ENCODE results near the gene TMEM219. TPM values are rescaled to one million over a fixed set of nuclear protein-coding genes. Genes with fewer than 3 reads are reported as not detected.

The TMEM219 gene
- total RNA-seq, 1 donor from 2014 or later: 125 TPM

DNA sequence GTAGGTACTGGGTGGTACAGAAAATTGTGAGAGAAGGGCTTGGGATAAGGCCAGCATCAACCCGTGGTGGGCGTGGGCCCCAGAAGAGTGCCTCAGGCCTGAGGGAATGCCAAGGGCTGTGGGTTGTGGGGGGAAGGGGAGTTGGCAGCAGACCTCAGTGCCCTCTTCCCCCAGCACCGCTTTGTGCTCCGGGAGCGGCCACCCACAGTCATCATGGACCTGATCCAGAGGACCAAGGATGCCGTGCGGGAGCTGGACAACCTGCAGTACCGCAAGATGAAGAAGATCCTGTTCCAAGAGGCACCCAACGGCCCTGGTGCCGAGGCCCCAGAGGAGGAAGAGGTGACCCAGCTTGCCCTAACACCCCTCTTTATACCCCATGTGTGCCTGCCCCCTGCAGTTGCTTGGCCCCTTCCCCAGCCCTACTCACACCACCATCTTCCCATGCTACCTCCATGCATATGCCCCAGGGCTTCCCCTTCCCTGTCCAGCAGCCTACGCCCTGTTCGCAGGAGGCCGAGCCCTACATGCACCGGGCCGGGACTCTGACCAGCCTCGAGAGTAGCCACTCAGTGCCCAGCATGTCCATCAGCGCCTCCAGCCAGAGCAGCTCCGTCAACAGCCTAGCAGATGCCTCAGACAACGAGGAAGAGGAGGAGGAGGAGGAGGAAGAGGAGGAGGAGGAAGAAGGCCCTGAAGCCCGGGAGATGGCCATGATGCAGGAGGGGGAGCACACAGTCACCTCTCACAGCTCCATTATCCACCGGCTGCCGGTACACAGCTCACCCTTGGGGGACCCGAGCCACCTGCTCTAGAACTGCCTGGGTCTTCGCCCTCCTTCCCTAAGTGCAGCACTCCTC, 20.9 kb downstream of the TMEM219 start:
- DNase-seq: no peak

DNA sequence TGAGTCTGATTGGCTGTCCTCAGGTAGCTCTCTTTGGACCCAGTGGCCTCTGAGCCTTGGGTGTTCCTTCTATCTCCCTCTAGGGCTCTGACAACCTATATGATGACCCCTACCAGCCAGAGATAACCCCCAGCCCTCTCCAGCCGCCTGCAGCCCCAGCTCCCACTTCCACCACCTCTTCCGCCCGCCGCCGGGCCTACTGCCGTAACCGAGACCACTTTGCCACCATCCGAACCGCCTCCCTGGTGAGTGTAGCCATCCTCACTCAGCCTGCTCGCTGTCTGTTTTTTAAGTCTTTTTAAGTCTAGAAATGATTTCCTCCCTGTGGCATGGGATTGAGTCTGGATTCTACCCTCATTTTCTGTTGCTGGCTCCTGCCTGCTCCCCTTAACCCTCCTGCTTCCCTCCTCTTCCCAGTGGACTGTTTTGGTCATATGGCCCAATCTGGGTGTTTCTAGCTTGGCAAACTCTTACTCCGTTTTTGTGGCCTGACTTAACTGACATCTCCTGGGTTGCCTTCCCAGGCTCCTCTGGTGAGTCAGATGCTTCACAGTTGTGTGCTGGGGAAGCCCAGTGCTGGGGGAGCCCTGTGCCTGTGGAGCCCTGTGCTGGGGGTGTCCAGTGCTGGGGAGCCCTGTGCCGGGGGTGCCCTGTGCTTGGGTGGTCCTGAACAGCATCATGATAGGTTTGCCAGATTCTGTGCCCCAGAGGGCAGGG, 21.7 kb downstream of the TMEM219 start:
- DNase-seq: no peak

DNA sequence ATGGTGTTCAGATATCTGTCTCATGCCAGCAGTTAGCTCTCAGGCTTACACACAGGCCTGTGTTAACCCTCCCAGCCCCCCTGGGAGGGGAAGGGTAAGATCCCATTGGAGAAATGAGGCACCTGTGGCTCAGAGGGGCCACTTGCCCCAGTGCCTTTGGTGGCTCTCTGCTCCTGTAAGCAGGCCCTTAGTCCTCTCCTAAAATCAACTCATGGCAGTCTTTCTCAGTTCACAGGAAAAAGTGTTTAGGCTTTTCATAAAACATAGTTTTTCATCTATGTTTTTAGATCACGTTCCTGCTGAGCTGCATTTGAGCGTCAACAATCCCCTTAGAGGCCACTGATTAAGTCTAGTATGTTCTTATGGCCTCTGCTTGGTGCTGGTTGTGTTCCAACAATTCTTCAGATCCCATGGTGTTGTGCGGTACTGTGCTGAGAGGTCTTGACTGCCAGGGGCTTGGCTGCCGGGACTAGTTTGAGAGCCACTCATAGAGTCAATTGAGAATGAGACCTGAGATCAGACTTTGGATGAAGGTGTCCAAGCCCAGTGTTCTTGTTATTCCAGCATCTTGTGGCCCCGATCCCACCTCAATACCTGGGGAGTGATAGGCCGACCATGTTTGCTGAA, 22.4 kb downstream of the TMEM219 start:
- no peak for DNase-seq

DNA sequence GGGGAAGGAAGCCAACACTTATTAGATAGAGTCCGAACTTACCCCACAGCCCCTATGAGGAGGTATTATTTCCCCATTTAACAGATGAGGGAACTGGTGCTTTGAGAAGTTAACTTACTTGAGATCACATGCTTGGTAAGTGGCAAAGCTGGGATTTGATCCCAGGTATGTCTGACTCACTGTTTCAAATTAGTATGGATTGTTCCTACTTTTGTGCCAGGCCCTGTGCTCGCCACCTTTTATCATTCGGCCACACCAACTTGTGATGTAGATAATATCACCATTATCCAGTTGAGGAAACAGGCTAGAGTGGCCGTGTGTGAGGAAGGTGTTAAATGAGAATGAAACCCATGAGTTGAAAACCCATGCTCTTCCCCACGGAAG, 22.9 kb downstream of the TMEM219 start:
- DNase-seq: no peak

DNA sequence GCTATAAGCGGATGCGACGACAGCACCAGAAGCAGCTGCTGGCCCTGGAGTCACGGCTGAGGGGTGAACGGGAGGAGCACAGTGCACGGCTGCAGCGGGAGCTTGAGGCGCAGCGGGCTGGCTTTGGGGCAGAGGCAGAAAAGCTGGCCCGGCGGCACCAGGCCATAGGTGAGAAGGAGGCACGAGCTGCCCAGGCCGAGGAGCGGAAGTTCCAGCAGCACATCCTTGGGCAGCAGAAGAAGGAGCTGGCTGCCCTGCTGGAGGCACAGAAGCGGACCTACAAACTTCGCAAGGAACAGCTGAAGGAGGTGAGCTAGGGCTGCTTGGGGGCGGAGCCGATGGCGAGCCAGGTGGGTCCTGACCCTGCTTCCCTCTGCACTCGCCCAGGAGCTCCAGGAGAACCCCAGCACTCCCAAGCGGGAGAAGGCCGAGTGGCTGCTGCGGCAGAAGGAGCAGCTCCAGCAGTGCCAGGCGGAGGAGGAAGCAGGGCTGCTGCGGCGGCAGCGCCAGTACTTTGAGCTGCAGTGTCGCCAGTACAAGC, 23.5 kb downstream of the TMEM219 start:
- no peak for DNase-seq

DNA sequence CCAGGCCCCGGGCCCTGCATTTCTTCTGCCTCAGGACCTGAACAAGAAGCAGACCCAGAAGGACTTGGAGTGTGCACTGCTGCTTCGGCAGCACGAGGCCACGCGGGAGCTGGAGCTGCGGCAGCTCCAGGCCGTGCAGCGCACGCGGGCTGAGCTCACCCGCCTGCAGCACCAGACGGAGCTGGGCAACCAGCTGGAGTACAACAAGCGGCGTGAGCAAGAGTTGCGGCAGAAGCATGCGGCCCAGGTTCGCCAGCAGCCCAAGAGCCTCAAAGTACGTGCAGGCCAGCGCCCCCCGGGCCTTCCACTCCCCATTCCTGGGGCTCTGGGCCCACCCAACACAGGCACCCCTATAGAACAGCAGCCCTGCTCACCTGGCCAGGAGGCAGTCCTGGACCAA, 24.4 kb downstream of the TMEM219 start:
- no peak for DNase-seq

DNA sequence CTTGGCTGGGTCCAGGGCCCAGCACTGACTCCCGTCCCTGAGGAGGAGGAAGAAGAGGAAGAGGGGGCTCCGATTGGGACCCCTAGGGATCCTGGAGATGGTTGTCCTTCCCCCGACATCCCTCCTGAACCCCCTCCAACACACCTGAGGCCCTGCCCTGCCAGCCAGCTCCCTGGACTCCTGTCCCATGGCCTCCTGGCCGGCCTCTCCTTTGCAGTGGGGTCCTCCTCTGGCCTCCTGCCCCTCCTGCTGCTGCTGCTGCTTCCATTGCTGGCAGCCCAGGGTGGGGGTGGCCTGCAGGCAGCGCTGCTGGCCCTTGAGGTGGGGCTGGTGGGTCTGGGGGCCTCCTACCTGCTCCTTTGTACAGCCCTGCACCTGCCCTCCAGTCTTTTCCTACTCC, 25.1 kb downstream of the TMEM219 start:
- no peak for DNase-seq

DNA sequence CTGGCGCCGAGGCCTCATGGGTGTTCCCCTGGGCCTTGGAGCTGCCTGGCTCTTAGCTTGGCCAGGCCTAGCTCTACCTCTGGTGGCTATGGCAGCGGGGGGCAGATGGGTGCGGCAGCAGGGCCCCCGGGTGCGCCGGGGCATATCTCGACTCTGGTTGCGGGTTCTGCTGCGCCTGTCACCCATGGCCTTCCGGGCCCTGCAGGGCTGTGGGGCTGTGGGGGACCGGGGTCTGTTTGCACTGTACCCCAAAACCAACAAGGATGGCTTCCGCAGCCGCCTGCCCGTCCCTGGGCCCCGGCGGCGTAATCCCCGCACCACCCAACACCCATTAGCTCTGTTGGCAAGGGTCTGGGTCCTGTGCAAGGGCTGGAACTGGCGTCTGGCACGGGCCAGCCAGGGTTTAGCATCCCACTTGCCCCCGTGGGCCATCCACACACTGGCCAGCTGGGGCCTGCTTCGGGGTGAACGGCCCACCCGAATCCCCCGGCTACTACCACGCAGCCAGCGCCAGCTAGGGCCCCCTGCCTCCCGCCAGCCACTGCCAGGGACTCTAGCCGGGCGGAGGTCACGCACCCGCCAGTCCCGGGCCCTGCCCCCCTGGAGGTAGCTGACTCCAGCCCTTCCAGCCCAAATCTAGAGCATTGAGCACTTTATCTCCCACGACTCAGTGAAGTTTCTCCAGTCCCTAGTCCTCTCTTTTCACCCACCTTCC, 25.6 kb downstream of the TMEM219 start:
- DNase-seq: no peak

DNA sequence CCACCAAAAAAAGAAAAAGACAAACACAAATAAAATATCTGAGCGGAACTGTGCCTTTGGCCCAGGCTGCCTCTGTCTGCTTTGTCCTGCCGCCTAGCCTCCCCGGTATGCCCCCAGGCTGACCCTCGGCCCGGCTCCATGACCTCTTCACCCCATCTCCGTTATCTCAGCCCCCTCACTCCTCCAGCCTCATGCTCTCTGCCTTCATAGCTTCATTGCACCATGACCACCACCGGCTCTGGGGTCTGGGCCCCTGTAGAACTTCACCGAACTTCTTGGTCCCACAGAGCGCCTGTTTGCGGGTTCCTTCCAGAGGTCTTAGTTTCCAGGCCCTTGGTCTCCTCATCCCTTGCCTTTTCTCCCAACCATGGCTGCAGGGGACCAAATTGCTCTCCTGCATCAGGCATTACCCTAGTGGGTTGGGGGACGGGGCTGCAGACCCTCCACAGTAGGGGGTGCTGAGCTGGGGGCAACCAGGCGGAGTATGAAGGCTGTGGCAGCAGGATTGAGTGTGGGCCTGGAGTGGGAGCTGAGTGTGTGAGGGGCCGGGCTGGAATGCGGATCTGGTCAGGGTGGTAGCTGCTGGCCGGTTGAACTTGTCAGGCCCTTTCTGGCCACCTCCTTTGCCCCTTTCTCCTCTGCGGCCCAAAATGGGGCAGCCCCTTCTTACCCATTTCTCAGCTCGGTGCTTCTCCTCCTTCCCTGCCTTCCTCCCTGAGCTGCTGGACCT, 26.6 kb downstream of the TMEM219 start:
- DNase-seq: no peak

DNA sequence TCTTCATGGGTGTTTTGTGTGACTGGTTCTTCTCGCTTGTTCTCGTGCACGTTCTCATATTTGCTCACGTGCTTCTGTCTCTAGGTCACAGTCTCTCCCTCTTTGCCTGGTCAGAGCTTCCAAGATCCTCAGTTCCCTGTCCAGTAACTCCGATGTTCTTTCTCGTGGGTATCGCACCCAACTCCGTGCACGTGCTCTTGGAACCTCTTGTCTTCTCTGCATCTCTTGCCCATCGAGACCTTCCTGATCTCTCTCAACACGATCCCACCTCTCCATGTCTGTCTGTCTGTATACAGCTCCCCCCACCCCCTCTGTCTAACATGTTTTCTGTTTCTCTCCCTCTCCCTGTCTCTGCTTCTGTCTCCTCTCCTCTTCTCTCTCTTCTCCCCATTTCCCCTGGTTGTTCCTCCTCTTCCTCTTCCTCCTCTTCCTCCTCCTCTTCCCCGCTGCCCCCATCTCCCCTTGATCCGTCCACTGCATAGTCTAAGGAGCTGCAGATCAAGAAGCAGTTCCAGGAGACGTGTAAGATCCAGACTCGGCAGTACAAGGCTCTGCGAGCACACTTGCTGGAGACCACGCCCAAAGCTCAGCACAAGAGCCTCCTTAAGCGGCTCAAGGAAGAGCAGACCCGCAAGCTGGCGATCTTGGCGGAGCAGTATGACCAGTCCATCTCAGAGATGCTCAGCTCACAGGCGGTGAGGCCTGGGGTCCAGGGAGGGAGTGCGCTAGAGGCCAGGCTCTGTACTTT, 27.4 kb downstream of the TMEM219 start:
- no peak for DNase-seq

DNA sequence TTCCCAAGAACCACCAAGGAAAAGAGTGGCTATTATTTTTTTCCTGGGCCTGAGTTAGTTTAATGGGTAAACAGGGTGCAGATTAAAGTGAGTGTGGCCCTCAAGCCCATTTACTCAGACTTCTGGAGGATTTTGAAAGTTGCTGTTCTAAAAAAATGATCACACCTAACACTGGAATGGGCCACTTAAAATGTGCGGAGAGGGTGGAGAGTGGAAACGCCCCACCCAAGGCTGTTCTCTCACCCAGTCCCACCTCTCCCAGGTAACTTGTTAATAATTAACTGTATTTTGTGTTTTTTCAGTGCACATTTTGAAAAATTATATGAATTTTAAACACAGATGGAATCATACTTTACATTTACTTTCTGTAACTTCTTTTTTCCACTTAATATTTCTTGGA, 28.2 kb downstream of the TMEM219 start:
- DNase-seq: no peak

DNA sequence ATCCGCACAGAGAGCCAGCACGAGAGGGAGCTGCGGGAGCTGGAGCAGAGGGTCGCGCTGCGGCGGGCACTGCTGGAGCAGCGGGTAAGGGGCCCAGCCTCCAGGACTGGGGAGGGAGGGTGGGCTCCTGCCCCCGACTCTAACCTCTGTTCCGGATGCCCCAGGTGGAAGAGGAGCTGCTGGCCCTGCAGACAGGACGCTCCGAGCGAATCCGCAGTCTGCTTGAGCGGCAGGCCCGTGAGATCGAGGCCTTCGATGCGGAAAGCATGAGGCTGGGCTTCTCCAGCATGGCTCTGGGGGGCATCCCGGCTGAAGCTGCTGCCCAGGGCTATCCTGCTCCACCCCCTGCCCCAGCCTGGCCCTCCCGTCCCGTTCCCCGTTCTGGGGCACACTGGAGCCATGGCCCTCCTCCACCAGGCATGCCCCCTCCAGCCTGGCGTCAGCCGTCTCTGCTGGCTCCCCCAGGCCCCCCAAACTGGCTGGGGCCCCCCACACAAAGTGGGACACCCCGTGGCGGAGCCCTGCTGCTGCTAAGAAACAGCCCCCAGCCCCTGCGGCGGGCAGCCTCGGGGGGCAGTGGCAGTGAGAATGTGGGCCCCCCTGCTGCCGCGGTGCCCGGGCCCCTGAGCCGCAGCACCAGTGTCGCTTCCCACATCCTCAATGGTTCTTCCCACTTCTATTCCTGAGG, 29.1 kb downstream of the TMEM219 start:
- DNase-seq: no peak

DNA sequence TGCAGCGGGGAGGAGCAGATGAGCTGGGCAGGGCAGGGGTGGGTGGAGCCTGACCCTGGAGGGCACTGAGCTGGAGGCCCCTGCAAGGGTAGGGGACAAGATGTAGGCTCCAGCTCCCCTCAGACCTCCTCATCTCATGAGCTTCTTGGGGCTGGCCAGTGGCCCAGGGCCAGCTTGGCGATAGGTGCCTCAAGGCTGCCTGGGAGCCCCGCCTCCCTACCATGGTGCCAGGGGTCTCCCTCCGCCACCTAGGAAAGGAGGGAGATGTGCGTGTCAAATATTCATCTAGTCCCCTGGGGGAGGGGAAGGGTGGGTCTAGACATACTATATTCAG, 29.7 kb downstream of the TMEM219 start:
- DNase-seq: no peak

DNA sequence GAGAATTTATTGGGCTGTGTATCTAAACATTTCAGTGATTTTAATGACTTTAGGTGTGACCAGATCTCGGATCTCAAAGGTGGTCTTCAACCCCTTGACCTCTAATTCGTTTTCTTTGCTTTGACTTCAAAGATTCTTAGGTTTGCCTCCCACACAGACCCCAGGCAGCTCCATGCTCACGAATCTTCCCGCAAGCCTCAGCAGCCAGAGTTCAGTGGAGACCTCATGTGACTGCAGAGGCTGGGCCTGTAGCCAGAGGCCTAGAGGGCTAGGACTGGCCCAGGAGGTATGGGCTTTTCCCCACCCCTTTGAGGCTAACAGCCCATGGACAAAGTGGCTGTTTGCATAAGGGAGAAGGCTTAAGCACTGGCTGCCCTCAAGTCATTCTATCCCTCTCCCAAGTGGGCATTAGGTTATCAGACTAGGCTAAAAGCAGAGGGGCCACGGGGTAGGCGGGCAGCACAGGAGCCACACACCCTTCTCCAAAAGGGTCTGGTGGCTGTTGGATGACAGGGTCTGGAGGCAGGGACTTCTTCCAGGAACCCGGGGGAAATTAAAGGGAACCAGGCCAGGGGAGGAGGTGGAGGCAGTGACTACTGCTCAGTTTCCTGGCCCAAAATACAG, 30.6 kb downstream of the TMEM219 start:
- no peak for DNase-seq

DNA sequence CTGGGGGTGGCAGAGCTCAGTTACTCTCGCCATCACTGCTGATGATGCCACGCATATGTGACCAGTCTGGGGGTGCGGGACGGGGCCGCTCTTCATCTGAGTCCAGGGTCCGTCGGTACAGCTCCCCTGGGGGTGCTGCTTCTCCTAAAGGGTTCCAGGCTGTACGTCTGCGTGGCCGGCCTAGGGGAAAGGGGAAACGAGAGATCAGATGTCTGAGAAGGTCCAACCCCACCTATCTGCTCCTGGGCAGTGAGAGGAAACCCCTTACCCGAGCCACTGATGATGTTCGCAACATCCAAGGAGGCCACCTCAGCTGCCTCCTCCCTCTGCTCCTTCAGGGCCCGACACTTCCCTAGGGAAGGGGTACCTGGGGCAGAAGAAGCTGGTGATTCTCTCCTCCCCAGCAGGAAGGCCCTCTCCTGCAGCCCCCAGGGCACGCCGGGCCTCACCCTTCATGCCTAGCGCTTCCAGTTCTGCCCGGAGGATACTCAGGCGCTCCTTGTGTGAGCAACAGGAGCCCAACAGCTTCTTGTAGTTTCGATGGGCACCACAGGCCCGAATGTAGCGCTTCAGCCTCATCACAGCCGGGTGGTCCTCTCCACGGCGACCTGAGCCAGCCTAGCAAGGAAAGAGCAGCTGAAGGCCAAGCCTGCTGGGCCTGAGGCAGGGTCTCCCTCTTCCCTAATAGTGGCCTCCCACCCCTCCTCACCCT, 31.5 kb downstream of the TMEM219 start:
- DNase-seq: no peak

DNA sequence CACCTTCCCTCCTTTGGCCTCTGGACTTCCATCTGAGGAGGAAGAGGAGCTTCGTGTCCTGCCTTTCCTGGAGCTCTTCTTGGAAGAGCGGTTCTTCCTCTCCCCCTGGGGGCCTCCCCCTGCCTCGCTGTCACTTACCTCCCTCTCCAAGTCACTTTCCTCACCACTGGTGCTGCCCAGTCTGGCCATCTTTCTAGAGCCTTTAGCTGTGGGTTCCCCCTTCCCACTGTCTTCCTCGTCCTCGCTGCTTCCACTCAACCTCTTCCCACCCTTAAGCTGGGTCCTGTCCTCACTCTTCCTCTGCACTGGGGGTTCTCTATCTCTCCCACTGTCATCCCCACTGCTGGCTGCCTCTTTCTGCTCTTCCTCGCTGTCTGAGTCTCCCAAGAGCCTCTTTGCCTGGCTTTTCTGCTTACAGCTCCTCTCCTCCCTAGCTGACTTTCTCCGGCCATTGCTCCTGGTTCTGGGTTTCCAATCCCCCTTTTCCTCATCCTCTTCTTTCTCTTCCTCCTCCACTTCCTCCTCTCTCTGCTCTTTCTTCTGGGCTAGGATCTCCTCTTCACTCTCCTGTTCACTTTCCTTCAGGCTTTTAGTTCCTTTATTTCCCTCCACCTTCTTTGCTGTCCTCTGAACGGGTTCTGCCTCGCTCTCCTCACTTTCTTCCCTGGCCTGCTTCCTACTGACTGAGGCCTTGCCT, 32.2 kb downstream of the TMEM219 start:
- DNase-seq: no peak

DNA sequence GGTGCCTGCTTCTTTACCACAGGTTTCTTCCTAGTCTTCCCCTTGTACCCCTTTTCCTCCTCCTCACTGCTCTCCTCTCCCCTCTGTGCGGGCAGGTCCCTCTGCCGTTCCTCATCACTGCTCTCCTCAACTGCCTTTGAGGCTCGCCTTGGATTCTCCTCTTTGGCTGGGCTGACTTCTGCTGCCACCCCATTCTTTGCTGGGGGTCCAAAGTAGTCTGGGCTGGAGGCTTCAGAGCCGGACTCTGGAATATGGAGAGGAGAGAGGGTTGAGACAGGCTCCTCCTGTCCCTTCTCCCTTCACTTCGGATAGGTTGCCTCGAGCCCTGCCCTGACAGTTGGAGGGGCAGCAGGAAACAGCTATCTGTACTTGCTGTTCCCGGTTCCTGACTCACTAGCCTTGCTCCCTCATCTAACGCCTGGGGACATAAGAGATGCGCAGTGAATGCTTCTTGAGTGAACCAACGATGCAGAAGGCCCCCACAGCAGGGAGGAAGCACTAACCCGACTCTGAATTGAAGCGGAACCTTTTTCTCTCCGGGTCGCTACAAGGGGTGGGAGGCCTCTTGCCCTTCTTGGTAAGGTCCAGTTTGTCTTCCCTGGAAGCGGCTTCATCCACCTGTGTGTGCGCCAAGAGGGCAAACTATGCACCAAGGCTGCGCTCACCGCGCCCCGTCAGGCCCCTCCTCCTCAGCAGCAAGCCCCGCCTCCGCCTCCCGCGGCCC, 32.9 kb downstream of the TMEM219 start:
- peak; percentile 45 for DNase-seq

DNA sequence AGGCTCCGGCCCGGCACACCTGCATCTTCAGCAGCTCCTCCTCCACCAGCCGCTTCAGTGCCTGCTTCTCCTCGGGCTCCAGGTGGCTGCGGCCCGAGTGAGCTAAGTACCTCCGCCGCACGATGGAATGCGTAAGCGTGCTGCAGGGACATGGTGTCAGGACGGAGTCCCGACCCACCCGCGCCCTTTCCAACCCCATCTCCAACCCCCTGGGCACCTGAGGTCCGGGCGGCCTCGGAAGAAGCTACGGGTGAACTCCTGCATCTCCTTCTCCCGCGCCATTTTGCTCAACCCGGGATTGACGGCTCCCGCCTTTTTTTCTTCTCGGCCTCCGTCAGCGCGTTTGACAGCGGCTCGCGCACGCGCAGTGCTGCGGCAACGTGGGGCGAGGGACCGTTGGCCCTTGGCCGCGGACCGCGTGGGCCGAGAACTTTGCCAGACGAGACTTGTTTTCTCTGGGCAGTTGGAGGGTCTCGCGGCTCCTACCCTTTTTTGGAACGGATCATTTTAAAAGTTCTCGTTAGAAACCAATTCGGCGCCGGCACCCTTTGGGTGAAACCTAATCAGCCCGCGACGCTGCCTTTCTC, 33.5 kb downstream of the TMEM219 start, which contains the start of gene HIRIP3:
HIRIP3 (minus strand) TSS at position 294 of the 587 bp plus-strand sequence; CDS start at position 282, 12 bp downstream.
- DNase-seq: peak; percentile 83

All from dermis blood vessel endothelial cell (primary cell).